Sigmoid colon (tissue), 7 donors: ENCODE results near the gene RUNX1. TPM values are rescaled to one million over a fixed set of nuclear protein-coding genes. Genes with fewer than 3 reads are reported as not detected.

ENCODE experiments used
- DNase-seq: peaks from one replicate; pipeline ENCODE4 v3.0.0-alpha.2; 2019
- H3K27ac ChIP-seq, 4 donors: fragments of 200-600 bp; sonication (generic); one replicate each; pipeline ENCODE4 v1.5.1; 2016 to 2019; ENCODE audit warnings: mild to moderate bottlenecking in 1 of 4
- H3K27me3 ChIP-seq, 3 donors: fragments of 200-600 bp; sonication (generic); one replicate each; pipeline ENCODE4 v1.5.1; 2019; ENCODE audit warnings: mild to moderate bottlenecking in 1 of 3
- H3K36me3 ChIP-seq, 4 donors: fragments of 200-600 bp; sonication (generic); one replicate each; pipeline ENCODE4 v1.5.1; 2016 to 2019
- H3K4me1 ChIP-seq, 4 donors: fragments of 200-600 bp; sonication (generic); one replicate each; pipeline ENCODE4 v1.5.1; 2017 to 2019
- H3K4me3 ChIP-seq, 4 donors: fragments of 200-600 bp; sonication (generic); one replicate each; pipeline ENCODE4 v1.5.1; 2017 to 2019; ENCODE audit warnings: mild to moderate bottlenecking in 2 of 4, moderate library complexity in 1 of 4
- H3K9me3 ChIP-seq, 4 donors: fragments of 200-600 bp in 3 of 4; sonication (generic) in 3 of 4; one replicate each; pipeline versions ENCODE4 v1.5.1 to v1.6.1; 2013 to 2019
- CTCF ChIP-seq, 4 experiments: fragments of 450-650 bp in 3 of 4; fragments of 200-600 bp in 1 of 4; IDR thresholded peaks; one replicate each; pipeline ENCODE4 v1.5.1; 2016 to 2019; ENCODE audit warnings: antibody characterized with exemption in 4 of 4, mild to moderate bottlenecking in 3 of 4, moderate library complexity in 2 of 4
- EP300 ChIP-seq, 4 donors: sonication (generic); formaldehyde crosslinking; IDR thresholded peaks; one replicate each; pipeline ENCODE4 v1.6.1; 2017; ENCODE audit warnings: antibody characterized with exemption in 4 of 4
- POLR2A ChIP-seq, 2 donors: fragments of 450-650 bp; IDR thresholded peaks; one replicate each; pipeline ENCODE4 v1.6.1; 2016; ENCODE audit warnings: antibody characterized with exemption in 2 of 2, mild to moderate bottlenecking in 2 of 2, moderate library complexity in 2 of 2
- POLR2AphosphoS5 ChIP-seq, 4 donors: sonication (generic); formaldehyde crosslinking; IDR thresholded peaks; one replicate each; pipeline ENCODE4 v1.6.1; 2017; ENCODE audit warnings: antibody characterized with exemption in 4 of 4
- WGBS, 2 donors: extraction: QIAGEN DNeasy Blood & Tissue Kit; methylation state at CpG; one replicate each; pipeline ENCODE4 v1.1.7; 2013; 5-methylcytosine and 5-hydroxymethylcytosine counted together
- intact Hi-C: fragments of 100-400 bp; cut with DNase I; formaldehyde crosslinking; loops from one replicate; pipeline ENCODE4 v1.15.1; 2023
- polyA plus RNA-seq, 3 donors: library from polyadenylated mRNA; stranded (reverse); fragments of 200-250 nt; gene quantifications; one replicate each; pipeline ENCODE4 v1.2.3, GENCODE V29; 2013
- total RNA-seq, 4 donors: library from RNA; depleted of rRNA; stranded (reverse); fragments of >200 nt; gene quantifications; one replicate each; pipeline ENCODE4 v1.1.0, GENCODE V29; 2016
- donor health status: healthy with polysubstance abuse.
- donor health status: Bipolar disorder and iron deficiency.
- donor health status: healthy.

Gene RUNX1
- total and polyA plus RNA-seq, 7 donors, result 2.8 to 23.3 (median 7.5) TPM

- TF ChIP-seq EP300 (IDR thresholded peaks at IDR 0.05) (no peak), CTCF (IDR thresholded peaks at IDR 0.05) (no peak), POLR2A (IDR thresholded peaks at IDR 0.05) (no peak), POLR2AphosphoS5 (IDR thresholded peaks at IDR 0.05) (no peak)
- intact Hi-C loops, result no loop called here
- Histone ChIP-seq H3K27ac (no peak overlapping the region), H3K27me3 (no peaks in the 10 kb centered on the region), H3K36me3 (no peaks in the 10 kb centered on the region), H3K4me3 (no peak overlapping the region), H3K9me3 (no peaks in the 10 kb centered on the region), H3K4me1 (no peaks in the 10 kb centered on the region)
- no peak for DNase-seq
- 89 to 92% methylated on average over 3 of the region's 3 CpGs for WGBS, 2 donors
These were observed 42.3 kb downstream of the RUNX1 start for GRCh38 chr21:35006771-35007170.

- DNase-seq, result no peak
- no peak overlapping the region for H3K27ac ChIP-seq
- H3K27me3 ChIP-seq, result no peaks in the 10 kb centered on the region
- no peaks in the 10 kb centered on the region for H3K9me3 ChIP-seq
- intact Hi-C loops, result no loop called here
- H3K36me3 ChIP-seq, result no peaks in the 10 kb centered on the region
- WGBS, 2 donors, result 88 to 93% methylated on average over 3 of the region's 3 CpGs
- H3K4me1 ChIP-seq, result no peaks in the 10 kb centered on the region
- no peak for TF ChIP-seq POLR2AphosphoS5 (IDR thresholded peaks at IDR 0.05)
- TF ChIP-seq POLR2A (IDR thresholded peaks at IDR 0.05), result no peak
- no peak for TF ChIP-seq CTCF (IDR thresholded peaks at IDR 0.05)
- no peak for TF ChIP-seq EP300 (IDR thresholded peaks at IDR 0.05)
- H3K4me3 ChIP-seq, result no peak overlapping the region
These were observed 42.9 kb downstream of the RUNX1 start for GRCh38 chr21:35006248-35006647.

- no peak for DNase-seq
- Histone ChIP-seq H3K27ac (no peak overlapping the region), H3K36me3 (no peaks in the 10 kb centered on the region), H3K4me3 (no peak overlapping the region), H3K4me1 (no peaks in the 10 kb centered on the region), H3K9me3 (no peaks in the 10 kb centered on the region), H3K27me3 (no peaks in the 10 kb centered on the region)
- intact Hi-C loops, result no loop called here
- TF ChIP-seq POLR2AphosphoS5 (IDR thresholded peaks at IDR 0.05), result no peak
- TF ChIP-seq POLR2A (IDR thresholded peaks at IDR 0.05), result no peak
- no peak for TF ChIP-seq CTCF (IDR thresholded peaks at IDR 0.05)
- no peak for TF ChIP-seq EP300 (IDR thresholded peaks at IDR 0.05)
- 34 to 70% methylated on average over 6 of the region's 6 CpGs for WGBS, 2 donors
These were observed 43.4 kb downstream of the RUNX1 start for GRCh38 chr21:35005560-35006224.

GRCh38 chr21:35005077-35005476 is 44.0 kb downstream of the RUNX1 start:
- WGBS, 2 donors, result 52 to 59% methylated on average over 2 of the region's 2 CpGs
- Histone ChIP-seq H3K36me3 (no peaks in the 10 kb centered on the region), H3K4me1 (no peaks in the 10 kb centered on the region)

More at GRCh38 chr21:35005077-35005476, 44.0 kb downstream of the RUNX1 start:
- no peak for TF ChIP-seq EP300 (IDR thresholded peaks at IDR 0.05)
- TF ChIP-seq CTCF (IDR thresholded peaks at IDR 0.05), result no peak
- TF ChIP-seq POLR2AphosphoS5 (IDR thresholded peaks at IDR 0.05), result no peak
- no peak for TF ChIP-seq POLR2A (IDR thresholded peaks at IDR 0.05)
- no peak overlapping the region for H3K4me3 ChIP-seq
- no peak overlapping the region for H3K27ac ChIP-seq
- H3K27me3 ChIP-seq, result no peaks in the 10 kb centered on the region
- intact Hi-C loops, result no loop called here
- H3K9me3 ChIP-seq, result no peaks in the 10 kb centered on the region
- no peak for DNase-seq
